NCI-H526 (cell line): Measurements from ENCODE around the gene CDH9.
"Not testable (repeated sequence)": the region's sequence is repeated elsewhere in the genome, so short reads cannot be mapped to it uniquely, and the experiment has no call there.

Source experiments
- DNase-seq, 2 experiments: peaks; one replicate each; lab custom pipeline; 2025; lab: John Stamatoyannopoulos, UW

CDH9 gene

GRCh38 chr5:26955161-26955560, 83.2 kb downstream of the CDH9 start:
- no peak for DNase-seq

DNA sequence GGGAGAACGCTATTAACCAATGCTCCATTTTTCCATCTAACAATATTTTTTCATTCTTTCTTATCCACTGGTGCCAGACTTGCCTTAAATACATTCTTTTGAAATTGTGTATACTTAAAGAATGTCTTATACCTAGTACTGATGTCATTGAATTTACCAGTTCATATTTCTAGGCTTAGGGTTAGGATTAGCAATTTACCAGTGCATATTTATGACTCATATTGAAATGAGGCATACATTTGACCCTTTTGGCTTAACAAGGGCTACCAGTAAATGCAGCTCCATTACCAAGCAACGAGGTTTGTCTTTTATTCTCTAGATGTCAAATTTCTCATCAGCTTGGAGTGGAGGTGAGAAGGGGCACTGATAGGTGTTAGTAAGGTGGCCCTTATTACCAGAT, 89.5 kb downstream of the CDH9 start:
- DNase-seq = no peak

DNA sequence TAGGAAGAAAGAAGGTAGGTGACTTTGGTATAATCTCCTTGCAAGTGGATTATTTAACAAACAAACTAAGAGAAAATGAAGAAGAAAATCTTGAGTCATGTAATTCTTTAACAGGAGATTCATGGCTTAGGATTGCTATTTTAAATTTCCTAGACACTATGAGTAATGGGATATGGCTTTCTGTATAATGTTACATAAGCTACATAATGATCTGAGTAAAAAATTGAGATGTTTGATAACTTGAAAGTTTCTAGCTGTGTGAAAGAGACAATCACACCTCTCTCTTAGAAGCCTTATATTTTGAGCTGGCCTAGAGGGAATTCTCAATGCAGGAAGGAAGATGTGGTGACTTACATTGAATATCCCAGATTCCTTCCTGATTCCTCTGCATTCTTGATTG, 92.5 kb downstream of the CDH9 start:
- DNase-seq = no peak

DNA sequence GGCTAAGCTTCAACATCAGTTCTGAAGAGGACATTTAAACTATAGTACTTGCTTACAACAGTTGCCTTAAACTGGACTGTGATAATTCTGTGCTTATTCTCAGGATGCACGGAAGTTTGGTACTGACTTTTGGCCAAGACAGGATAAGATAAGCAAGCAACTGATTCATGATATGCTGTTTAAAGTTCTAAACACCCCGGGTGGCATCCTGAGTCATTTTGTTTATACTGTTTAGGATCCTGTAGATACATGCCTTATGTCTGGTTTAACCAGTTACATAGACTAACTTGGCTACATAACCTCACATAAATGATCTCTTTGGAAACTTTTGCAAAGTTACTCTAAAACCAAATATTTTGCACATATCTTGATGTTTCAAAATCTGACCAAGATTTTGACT, 95.9 kb downstream of the CDH9 start:
- no peak for DNase-seq

GRCh38 chr5:26940994-26941393, 97.4 kb downstream of the CDH9 start:
- DNase-seq = no peak

DNA sequence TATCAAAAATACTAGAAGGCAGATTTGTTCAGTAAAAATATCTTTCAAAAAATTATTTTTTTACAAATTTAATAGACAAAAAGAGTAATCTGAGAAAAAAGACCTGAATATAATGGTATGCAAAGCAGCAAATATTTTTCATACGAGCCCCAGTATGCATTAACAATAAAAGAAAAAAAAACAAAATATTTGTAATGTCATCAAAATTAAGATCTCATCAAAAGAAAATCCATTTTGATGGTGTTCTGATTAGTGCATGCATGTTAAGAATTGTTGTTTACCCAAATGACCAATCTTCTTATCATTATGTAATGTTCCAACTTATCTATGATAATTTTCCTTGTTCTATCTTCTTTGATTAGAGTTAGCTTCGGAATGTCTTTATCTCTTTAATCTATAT, 106.1 kb downstream of the CDH9 start:
- DNase-seq = no peak

DNA sequence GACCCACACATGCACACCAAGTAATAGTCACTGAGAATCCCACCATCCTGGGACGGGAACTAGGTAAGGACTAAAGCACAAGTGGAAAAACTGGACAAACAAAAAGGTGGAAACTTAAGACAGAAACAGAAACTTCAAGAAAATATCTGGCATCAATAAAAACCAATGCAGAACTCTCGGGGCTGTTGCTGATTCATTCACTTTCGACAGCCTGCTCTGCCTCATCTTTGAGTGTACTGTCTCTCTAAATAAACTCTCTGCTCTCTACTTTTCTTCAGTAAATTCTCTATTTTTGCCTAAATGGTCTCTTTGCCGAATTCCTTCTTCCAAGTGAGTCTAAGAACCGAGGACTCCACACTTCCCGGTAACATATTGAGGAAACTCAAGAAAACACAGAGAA, 116.9 kb downstream of the CDH9 start:
- no peak for DNase-seq

- DNase-seq = no peak
Measured at GRCh38 chr5:26903469-26903868, 134.9 kb downstream of the CDH9 start.

- peak in 1 of 2 experiments; percentile 0 for DNase-seq
Measured at GRCh38 chr5:26894719-26895263, 143.6 kb downstream of the CDH9 start.

DNA sequence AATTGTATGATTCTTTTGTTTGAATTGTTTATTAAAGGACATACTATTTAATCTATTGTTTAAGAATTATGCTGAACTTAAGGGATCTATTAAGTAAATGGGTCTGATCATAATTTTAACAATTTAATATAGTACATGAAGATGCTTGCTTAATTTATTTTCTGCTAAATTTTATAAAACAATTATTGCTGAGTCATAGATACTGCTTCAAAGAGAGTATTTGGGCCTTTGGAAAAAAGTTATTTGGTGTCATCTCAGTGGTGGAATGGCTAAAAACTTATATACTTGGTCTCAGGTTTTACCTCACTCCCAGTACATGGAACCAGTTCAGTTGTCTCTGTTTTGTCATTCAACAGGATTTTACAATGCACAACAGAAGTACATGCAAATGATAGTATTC, 145.3 kb downstream of the CDH9 start:
- DNase-seq = no peak

- DNase-seq = peak in 1 of 2 experiments; percentile 12
Measured at GRCh38 chr5:26889815-26890214, 148.6 kb downstream of the CDH9 start.

- no peak for DNase-seq
Measured at GRCh38 chr5:26884481-26884880, 153.9 kb downstream of the CDH9 start.

GRCh38 chr5:26883375-26883774, 155.0 kb downstream of the CDH9 start:
- no peak for DNase-seq

DNA sequence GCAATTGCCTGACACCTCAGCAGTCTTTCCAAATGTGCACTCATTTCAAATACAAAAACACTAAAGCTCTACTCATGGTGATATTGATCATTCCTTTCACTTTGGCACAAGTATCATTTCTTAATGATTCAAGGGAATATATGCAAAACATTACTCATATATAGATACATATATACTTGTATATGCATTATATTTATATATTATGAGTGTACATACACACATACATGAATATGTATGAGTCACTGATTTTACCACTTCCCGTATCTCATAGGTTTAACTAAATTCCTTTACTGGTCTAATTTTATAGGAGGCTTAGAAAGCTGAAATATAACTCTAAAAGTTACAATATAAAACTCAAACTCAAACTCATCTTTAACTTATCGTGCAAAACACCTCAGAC, 156.5 kb downstream of the CDH9 start:
- no peak for DNase-seq

DNA sequence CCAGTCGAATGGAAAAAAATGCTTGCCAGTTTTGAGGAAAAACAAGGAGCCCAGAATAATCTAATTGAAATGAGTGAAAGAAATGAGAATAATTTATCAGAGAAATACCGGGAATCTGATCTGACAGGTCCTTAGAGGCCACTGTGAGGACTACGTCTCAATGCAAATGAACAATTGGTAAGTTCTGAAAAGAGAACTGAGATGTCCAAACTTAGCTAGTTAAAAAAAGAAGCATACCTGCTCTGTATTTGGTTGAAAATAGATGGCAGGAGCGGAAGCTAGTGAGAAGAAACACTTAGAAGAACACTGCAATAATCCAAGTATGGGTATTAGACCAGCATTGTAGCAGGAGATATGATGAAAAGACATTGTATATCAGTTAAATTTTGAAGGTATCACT, 161.2 kb downstream of the CDH9 start:
- DNase-seq = no peak

GRCh38 chr5:26872337-26872736, 166.0 kb downstream of the CDH9 start:
- DNase-seq = no peak

DNA sequence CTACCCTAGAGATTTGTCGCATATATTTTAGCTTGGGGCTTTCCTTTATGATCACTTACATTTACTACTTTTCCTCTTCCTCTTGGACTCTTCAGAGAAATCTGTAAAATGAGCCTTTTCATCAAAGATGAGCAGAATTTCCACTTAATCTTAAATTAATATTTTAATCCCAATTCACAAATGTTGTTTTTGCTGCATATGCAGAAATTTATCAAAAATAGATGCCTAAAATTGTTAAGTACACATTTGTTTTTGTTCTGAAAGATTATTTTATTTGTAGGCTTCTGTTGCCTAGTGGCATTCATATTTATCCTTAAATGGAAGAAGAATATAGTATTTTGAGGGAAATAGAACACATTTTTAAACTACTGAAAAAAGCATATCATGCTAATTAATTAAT, 168.6 kb downstream of the CDH9 start:
- no peak for DNase-seq

- no peak for DNase-seq
Measured at GRCh38 chr5:26868504-26868903, 169.9 kb downstream of the CDH9 start.

GRCh38 chr5:26864061-26864460, 174.3 kb downstream of the CDH9 start:
- DNase-seq = no peak

- no peak for DNase-seq
Measured at GRCh38 chr5:26856238-26856637, 182.1 kb downstream of the CDH9 start.

- DNase-seq = not testable (repeated sequence)
Measured at GRCh38 chr5:26852450-26852849, 185.9 kb downstream of the CDH9 start.

- DNase-seq = no peak
Measured at GRCh38 chr5:26847041-26847736, 191.2 kb downstream of the CDH9 start.

- peak in 1 of 2 experiments; percentile 23 for DNase-seq
Measured at GRCh38 chr5:26843677-26844076, 194.7 kb downstream of the CDH9 start.

DNA sequence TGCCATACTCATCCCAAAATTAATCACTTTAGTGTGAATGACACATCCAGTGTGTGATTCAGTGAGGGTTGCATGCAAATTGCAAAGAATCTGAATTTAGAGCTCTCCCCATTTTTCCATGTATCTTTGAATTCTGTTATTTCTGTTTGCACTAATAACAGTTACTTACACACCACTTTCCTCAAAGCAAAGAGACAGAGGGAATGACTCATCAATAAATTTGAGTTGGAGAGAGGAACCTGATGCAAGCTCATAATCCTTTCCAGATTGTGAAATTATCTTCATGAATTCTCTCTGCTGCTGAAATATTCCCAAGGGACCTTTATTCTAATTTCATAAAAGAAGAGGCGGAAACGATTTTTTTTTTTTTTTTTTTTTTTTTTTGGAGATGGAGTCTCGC, 204.8 kb downstream of the CDH9 start:
- DNase-seq = no peak
